Spleen (tissue), 7 donors: Measurements from ENCODE around the gene PRKCQ.

Experiments
- POLR2A ChIP-seq, 3 donors: fragments of 450-650 bp; IDR thresholded peaks; one replicate each; pipeline ENCODE4 v1.5.1; 2017; ENCODE audit warnings: antibody characterized with exemption in 3 of 3, mild to moderate bottlenecking in 1 of 3
- POLR2AphosphoS5 ChIP-seq, 3 donors: sonication (generic); formaldehyde crosslinking; IDR thresholded peaks; one replicate each; pipeline ENCODE4 v1.5.1; 2017; ENCODE audit warnings: antibody characterized with exemption in 3 of 3
- TF ChIP-seq, protein P1 (sequence below), 11 experiments: fragments of 200-600 bp in 7 of 11; fragments of 450-650 bp in 4 of 11; sonication (generic) in 4 of 11; IDR thresholded peaks in 8 of 11; conservative IDR thresholded peaks in 3 of 11; 1 replicate in 7 of 11; 2 replicates in 4 of 11; pipeline versions ENCODE4 v1.4.0 to v1.8.0; 2016 to 2021; ENCODE audit warnings: antibody characterized with exemption in 11 of 11, inconsistent platforms in 4 of 11, mild to moderate bottlenecking in 1 of 11
- donor health status: DM: no; HTN: no; CAD: no; lungs with moderate emphysema.
- donor health status: DM: no; HTN: no; CAD: no.
- donor health status: DM: no; HTN: no; CAD: no.

DNA sequence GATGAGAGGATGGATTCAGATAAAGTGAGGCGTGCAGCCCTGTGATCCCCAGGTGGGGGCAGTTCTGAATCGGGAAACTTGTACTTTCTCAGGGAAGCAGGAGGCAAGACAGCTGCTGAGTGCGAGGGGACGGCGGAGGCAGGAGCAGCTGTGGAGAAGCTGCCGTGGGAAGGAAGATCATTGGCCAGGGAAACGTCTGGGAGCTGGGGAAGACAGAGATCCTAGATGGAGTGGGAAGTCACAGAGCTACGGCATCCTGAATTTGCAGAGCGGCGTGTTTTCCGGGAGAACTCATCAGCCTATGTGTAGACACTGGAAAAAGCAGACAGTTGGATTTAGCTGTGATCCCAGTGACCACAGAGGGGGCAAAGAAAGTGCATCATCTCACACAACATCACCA lies 9.2 kb downstream of the PRKCQ start:
- no peak for TF ChIP-seq POLR2AphosphoS5 (IDR thresholded peaks at IDR 0.05)
- TF ChIP-seq, protein P1, sequence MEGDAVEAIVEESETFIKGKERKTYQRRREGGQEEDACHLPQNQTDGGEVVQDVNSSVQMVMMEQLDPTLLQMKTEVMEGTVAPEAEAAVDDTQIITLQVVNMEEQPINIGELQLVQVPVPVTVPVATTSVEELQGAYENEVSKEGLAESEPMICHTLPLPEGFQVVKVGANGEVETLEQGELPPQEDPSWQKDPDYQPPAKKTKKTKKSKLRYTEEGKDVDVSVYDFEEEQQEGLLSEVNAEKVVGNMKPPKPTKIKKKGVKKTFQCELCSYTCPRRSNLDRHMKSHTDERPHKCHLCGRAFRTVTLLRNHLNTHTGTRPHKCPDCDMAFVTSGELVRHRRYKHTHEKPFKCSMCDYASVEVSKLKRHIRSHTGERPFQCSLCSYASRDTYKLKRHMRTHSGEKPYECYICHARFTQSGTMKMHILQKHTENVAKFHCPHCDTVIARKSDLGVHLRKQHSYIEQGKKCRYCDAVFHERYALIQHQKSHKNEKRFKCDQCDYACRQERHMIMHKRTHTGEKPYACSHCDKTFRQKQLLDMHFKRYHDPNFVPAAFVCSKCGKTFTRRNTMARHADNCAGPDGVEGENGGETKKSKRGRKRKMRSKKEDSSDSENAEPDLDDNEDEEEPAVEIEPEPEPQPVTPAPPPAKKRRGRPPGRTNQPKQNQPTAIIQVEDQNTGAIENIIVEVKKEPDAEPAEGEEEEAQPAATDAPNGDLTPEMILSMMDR (IDR thresholded peaks at IDR 0.05 in 8 of 11, conservative IDR thresholded peaks at IDR 0.05 in 3 of 11), result no peak
- TF ChIP-seq POLR2A (IDR thresholded peaks at IDR 0.05), result no peak
